Middle frontal gyrus (tissue), 1 donor: Measurements from ENCODE around the gene PANK4.

ENCODE experiments used
- DNase-seq: peaks from one replicate; pipeline ENCODE4 v3.0.0-alpha.2; 2015; ENCODE audit warnings: low spot score; ENCODE audit errors: extremely low spot score

Gene PANK4

DNA sequence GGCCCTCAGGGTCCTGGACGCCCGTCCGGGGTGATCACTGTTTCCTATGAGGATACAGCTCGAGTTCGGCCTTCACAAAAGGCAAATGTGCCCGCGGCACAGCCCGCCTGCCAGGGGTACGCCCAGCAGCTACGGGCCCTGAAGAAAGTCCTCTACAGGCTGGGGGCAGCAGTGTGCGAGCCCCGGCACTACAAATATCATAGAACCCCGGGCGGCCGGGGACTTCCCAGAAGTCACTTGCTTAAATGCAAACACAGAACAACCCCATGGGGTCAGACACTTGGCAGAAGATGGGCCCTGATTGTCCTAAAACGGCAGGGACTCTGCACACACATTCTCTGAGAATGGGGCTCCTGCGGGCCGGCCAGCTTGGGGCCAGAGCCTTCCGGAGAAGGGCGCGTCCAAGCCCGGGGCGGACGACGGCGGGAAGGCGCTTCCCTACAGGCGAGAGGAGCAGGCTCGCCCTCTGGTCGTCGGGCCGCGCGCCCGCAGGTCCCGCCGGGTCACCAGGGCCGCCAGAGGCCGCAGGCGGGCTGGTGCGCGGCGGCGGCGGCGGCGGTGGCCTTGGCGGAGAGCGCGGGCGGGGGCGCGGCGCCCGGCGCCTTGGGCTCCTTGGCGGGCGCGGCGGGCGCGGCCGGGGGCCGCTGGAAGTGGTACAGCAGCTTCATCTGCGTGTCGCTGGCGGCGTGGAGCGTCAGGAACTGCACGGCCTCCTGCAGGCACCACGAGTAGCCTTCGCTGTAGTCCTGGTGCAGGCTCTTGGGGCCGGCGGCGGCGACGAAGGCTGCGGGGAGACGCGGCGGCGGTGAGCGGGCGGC is 2.8 kb upstream of the PANK4 start:
- no peak for DNase-seq

DNA sequence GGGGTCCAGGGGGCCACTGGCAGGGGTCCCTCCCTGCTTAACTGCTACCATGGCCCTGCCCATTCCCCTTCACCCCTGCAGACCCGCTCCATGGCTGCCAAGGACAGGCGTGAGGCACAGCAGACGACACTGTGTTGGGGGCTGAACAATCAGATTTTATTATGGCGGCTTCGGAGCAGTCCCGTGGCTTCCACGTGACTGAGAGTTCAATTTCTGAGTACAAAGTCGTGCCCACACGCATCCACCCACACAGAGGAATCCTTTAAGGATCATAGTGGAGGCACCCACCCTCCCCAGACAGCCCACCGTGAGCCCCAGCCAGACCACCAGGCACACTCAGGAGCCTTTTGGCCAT is 2.2 kb upstream of the PANK4 start:
- no peak for DNase-seq

DNA sequence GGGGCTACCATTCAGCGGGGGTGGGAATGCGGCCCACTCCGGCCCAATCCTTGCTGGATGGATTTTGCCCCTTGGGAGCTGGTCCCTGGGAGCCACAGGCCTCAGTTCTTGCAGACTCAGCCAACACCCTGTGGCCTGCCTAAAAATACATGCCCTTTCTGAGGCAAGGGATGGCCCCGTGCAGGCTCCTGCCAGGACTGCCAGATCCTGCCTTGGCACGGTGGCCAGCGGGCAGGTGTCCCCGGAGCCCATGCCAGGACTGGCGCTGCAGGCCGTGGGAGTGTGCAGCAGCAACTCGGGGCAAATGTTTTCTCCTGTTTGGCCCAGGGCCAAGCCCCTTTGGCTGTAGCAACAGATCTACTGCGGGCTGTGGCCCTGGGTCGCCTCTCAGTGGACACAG is 1.6 kb upstream of the PANK4 start:
- DNase-seq = no peak

DNA sequence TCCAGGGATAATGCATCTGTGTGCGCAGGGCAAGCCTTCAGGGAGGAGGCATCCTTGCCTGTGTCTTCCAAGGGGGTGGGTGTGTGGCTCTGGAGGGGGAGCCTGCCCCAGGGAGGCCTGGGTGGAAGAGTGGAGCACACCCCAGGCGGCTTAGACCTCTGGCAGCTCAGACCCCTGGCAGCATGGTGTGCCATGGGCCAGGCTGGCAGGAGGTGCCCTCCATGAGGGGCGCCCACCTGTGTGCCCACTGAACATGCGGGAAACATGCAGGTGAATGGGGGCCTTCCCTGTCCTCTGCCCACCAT is 1.1 kb upstream of the PANK4 start:
- DNase-seq = no peak

DNA sequence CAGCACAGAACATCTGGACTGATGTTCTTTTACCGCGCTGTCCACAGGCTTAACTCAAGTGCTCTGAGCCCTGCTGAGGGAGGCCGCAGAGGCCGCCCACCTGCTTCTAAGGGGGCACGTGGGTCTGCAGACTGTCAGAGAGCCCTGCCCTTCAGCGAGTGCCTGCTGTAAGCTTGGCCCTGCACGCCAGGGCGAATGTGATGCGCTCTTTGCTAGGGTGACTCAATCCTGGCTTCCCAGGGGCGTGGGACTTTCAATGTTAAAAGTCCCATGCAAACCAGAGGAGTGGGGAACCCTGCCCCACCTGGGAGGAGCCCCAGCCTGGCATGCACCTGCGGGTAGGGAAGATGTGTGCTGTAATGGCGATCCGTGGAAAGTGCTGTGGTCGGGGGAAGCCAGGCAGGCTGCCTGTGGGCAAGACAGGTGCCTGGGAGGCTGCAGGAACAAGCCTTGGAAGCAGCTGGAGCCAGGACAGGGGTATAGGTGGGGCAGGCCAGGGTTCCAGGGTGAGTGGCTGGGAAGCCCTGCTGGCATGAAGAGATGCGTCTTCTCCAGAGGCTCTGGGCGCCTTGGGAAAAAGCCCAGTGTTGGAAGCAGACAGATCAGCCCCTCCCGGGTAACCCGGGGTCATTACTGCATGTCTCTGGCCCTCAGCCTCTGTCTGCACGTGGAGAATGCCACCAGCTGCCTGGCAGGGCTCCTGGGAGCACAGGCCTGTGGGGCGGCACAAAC is 594 bp upstream of the PANK4 start:
- DNase-seq = peak; percentile 60

DNA sequence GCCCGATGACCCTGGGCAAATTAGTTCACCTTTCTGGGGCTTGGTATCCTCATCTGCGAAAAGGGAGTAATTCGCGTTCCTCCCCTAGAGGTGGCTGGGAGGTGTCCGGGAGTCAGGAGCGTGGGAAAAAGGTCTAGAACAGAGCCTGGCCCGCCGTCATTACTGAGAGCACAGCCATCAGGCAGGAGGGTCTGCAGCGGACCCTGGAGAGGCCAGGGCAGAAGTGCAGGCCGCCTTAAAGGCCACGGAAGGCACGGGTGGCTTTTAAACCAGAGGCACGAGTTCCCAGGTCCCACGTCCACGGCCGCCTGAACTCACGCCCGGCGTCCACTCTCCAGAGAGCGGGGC is 850 bp downstream of the PANK4 start:
- no peak for DNase-seq

DNA sequence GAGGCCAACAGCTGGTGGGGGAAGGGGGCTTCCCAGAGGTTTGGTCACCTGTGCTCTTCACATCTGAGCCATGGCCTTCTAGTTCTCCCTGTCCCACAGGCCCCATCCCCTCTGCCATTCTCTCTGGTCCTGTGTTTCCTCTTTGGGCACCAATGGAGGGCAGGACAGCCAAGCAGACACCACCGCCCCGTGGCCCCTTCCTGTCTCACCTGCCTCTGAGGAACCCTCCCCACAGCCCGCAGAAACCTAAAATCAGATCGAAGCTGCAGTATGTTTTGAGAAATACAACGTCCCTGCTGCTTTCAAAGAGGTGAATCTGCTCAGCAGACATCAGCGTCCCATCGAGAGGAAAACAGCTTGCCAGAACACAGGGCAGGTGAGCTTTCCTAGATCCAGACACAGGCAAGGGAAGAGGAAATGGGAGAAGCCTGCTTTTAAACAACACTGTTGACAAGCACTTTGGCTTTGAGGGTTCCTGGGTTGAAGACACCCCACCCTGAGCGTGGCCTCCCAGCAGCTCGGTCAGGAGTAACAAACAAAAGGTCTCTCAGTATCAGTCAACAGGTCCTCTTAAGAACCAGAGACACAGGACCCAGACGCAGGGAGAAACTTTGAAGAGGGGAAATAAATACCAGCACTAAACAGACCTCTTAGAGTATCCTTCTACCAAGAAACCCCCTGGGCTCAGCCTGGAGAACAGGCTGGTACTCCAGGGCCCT is 2.3 kb downstream of the PANK4 start:
- DNase-seq = no peak

DNA sequence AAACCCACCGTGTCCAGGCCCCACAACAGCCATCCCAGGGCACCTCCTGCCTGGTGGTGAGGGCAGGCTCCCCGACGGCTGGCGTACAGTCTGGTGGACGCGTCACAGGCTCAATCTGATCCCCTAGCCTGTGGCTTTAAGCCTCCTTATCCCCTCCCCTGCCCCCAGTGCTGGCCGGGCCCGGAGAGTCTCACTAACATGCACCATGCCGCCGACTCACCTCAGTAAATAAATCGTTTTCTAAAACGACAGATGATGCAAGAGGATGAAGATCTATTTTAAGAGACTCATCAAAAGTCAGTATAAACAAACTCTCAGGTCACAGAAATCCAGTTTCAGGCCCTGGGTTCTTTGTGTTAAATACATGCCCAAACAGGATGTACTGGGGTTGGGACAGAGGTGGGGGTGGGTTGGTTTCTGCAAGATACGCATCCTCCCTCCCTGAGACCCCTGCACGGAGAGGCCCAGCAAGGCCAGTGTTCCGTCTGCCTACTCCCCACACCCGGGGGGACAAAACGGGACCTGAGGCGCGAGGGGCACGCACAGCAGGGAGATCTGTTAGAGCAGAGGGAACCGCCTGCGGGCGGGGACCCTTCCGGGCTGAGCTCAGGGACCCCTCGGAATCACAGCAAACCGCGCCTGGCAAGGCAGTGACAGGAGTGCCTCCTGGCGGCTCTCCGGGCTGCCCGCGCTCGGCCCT is 3.1 kb downstream of the PANK4 start:
- DNase-seq = no peak

DNA sequence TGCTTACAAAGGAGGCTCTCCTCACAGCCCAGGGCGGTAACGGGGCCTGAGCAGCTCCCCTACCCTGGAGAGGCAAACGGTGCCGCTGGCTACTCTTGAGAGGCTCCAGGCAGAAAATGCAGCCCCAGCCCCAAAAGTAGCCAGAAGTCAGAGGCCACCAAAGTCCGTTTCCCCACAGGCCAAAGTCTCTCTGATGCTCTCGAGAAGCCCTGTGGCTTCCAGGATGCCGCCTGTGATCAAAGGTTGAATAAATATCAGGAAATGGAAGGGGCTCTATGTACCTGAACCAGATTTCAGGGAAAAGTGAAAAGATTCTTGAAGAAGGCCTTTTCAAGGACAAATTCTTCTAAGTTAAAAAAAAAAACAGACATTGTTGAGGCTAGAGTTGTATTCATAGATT is 4.2 kb downstream of the PANK4 start:
- no peak for DNase-seq

DNA sequence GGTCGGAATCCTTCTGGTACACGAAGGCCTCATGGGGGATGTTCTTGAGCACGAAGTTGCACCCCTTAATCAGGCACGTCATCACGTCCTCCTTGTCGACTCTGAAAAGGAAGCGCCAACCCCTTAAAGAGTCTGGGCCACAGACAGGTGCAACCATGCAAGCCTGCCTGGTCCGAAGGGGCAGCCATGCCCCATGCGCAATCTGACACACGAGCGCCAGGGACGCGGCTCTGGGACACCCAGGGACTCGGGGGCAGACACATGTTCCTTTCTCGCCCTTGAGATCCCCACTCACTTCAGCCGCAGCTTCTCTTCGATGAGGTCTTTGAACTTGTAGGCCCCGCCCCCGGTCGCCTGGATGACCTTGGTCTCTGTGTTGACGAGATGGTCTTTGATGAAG is 5.6 kb downstream of the PANK4 start:
- DNase-seq = no peak

DNA sequence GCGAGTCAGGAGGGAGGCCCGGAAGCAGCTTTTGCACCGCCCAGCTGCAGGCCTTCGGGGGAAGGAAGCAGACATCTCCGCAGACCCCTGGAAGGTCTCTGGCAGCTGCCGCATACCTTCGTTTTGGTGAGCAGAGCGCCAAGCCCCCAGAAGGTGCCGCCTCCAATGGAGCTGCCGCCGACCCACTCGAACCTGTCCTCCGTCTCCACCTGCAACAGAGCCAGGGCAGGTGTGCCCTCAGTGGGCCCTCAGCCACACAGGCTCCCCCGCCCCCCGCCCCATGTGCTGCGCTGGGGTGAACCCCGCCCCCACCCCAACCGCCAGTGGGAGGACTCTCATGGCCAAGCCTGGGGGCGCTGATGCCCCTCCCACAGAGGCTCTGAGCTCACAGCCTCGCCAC is 6.2 kb downstream of the PANK4 start:
- no peak for DNase-seq

DNA sequence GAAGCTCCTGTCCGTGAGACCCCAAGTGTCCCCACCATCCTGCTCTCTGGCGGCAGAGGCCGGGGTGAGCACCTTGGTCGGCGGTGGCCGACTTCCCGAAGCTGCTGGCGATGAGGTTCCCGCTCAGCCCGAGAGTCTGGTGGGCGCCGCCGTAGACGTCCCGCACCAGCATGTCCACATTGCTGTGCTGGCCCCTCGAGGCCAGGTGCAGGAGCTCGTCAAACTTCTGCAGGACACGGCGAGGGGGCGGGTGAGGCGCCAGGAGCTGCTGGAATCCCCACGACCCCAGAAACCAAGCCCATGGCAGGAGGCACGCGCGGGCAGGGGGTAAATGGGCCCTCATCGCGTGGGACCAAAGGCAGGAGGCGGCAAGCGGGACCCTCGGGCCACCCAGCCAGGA is 6.7 kb downstream of the PANK4 start:
- no peak for DNase-seq

DNA sequence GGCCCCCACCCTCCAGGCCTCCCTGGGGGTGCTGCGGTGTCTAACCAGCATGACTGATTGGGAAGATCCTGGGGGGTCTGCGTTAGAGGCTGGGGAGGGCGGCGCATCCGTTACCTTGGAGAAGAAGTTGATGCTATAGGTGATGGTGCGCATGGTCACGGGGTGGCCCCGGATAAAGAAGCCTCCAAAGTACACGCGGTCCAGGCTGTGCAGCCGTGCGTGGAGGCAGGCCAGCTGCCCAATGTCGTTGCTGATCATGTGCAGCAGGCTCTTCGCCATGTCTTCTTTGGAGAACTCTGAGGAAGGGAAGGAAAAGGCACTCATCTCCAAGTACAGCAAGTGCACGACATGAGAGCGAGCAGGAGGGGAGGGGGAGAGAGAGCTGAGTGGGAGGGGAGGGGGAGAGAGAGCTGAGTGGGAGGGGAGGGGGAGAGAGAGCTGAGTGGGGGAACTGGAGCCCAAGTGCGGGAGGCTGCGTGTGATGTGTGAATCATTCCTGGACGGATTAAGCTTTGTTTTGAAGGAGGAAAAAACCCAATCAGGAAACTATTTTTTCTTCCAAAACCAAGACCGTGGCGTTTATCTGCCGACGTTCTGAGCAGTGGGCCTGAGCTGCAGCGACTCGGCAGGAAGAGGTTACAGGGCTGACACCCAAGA is 7.2 kb downstream of the PANK4 start:
- no peak for DNase-seq

DNA sequence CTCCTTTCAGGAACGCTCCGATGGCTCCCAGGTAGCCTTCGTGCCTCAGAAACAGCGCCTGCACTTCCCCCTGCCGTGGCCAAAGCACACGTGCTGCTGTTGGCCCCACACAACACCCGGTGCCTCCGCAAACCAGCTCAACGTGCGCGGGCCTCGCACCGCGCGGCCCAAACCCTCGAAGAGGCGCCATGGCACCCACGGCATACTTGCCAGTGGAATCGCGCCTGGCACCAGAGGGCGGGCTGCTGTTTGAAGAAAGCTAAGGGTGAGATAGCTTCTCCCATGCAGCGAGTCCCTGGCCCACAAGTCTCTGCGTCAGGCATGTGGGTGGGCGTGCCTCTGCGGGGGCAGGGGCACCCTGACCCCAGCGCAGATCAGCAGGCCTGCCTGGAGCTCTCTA is 7.9 kb downstream of the PANK4 start:
- no peak for DNase-seq

DNA sequence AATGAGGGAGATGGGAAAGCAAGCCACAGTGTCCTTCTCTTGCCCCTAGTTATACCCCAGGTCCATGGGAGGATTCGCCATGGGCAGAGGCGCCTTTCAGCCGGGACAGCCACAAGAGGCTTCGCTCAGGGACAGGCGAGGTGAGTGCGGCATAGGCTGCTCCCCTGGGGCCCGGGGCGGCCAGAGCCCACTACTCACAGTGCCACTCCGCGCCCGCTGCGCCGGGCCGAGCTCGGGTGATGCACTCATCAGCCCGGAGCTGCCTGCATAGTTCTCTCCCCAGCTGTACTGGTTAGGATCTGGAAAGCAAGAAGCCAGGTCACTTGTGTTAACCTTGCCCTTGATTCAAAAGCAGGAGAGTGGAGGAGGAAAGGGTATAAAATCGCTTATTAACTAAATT is 8.4 kb downstream of the PANK4 start:
- DNase-seq = no peak

DNA sequence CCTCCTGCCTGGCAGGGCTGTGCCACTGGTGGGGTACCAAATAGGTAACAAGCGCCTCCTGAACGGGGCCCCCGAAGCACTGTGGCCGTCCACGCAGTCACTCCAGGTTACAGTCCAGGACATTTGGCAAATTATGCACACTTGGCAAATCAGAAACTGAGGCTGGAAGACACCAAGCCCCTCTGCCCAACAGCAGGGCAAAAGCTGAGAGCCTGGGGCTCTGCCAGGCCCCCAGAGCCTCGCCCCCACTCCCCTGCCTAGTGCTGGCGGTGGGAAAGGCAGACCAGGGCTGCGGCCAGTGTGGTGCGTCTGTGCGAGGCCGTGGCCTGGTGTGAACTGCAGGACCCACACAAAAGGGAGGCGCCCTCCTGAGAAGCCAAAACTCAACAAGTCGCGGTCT is 9.4 kb downstream of the PANK4 start:
- no peak for DNase-seq

DNA sequence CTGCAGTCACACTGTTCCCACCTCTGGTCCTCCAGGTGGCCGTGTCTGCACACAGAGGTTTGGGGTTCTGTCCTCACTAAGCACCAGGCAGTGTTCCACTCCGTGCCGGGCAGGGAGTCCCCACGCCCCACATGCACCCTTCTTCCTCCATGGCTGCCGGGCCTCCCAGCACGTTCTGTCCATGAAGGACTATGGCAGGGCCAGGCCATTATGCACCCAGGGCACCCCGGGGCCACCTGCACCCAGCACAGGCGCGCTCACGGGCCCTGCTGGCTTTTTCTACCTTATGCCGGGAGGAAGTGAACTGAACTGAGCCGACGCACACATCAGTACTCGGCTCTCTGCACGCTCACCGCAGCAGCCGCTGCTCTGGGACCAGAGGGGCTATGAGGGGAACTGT is 10.3 kb downstream of the PANK4 start:
- DNase-seq = no peak

DNA sequence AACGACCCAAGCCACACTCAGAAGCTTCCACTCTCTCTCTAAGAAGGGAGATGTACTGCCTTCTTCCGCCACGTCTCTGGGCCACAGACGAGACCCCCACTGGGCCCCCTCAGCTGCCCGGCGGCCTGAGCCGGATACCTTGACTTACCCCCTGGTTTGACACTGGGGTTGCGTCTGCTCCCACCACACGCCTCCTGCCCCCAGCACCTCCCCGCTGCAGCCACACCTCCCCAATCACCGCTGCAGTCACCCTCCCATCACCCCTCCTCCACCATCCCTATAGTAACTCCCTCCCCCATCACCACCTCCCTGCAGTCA is 10.7 kb downstream of the PANK4 start:
- DNase-seq = no peak

DNA sequence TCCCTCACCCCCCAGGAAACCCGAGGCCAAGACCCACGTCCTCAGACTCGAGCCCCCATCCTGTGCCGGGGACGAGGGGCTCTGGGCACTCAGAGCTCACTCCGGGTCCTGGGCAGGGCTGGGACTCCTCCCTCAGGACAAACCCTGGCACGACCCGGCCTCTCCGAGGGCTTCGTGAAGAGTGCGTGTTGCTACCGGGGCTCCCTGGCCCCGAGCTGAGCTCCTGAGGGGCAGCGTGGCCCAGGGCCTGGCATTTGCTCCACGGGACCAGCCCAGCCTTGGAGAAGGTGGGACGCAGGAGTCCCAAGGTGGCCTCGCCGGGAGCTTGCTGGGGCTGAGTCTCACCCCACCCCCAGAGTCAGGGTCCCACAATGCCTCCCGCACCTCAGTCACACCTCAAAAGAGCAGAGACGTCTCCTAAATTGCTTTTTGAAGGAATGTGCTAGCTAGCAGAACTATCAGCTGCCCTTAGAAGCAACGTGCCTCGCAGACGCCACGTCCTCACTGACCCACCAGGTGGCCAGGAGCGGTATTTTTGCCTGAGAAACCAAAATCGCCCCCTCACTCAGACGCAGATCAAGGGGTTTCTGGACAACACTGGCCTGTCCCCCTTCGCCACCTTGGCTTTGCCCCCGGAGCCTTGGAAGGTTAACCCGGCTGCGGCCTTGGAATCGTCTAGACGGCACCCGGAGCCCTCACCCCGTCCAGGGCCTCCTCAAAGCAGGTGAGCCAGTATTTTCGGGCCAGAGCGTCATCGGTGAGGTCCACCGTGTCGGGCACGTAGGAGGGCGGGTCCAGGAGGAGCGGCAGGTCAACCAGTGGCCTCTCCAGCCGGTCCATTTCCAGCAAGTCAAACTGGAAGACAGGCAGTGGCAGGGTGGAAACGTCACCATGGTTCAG is 11.3 kb downstream of the PANK4 start:
- no peak for DNase-seq

DNA sequence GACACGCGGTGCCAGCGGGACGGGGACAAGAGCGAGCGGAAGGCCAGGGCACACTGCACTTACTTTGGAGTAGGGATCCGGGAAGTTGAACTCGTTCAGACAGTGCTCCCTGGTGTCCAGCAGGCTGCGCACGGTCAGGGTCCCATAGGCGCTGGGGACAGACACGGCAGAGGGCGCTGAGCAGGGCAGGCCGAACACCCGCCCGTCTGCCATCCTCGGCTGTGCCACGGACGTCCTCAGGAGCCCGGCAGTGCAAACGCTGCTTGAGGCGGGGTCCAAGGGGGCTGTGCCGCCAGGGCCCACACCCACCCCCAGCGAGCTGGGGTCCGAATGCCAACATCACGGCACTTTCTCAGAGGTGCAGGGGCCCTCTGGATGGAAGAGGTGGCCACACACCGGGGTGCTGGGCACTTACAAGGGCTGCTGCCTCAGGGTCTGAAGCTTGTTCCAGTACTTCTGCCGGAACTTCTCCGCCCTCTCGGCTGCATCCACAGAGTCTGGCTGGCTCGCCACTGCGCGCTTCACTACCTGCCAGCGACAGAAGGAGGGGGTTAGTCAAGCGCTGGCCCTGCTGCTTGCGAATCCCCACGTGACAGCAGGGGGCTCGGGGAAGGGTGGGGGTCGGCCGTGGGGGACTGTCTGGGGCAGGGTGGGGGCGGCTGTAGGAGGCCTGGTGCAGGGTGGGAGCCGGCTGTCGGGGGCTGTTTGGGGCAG is 12.3 kb downstream of the PANK4 start:
- no peak for DNase-seq
